HepG2 (cell line): Measurements from ENCODE around the gene GMEB2. TPM values are rescaled to one million over a fixed set of nuclear protein-coding genes. Genes with fewer than 3 reads are reported as not detected.

Experiments
- ATRX ChIP-seq: sonication (generic); formaldehyde crosslinking; IDR thresholded peaks from 2 replicates; pipeline ENCODE4 v1.4.0; 2020; ENCODE audit warnings: missing genetic modification reagents, borderline replicate concordance
- CEBPB ChIP-seq: IDR thresholded peaks from 2 replicates; pipeline ENCODE4 v1.6.1; 2011; ENCODE audit warnings: low read depth, low read length, improper control_type of control experiment, borderline replicate concordance
- FOXP1 ChIP-seq, 2 experiments: fragments of 450-650 bp in 1 of 2; IDR thresholded peaks; 2 replicates each; pipeline ENCODE4 v1.6.1; 2017 to 2018; ENCODE audit warnings: antibody characterized with exemption in 1 of 2
- HOXD1 ChIP-seq: sonication (generic); formaldehyde crosslinking; IDR thresholded peaks from 2 replicates; pipeline ENCODE4 v1.5.0; 2020; ENCODE audit warnings: missing genetic modification reagents
- MXI1 ChIP-seq: IDR thresholded peaks from 3 replicates; pipeline ENCODE4 v1.6.1; 2012; ENCODE audit warnings: low read depth, low read length, inconsistent platforms, borderline replicate concordance
- PHB2 ChIP-seq: fragments of 450-650 bp; IDR thresholded peaks from 2 replicates; pipeline ENCODE4 v1.6.1; 2018; ENCODE audit not compliant: partially characterized antibody
- POLR2AphosphoS5 ChIP-seq: IDR thresholded peaks from 2 replicates; pipeline ENCODE4 v1.6.1; 2012; ENCODE audit warnings: low read depth, low read length
- REL ChIP-seq: sonication (generic); formaldehyde crosslinking; conservative IDR thresholded peaks from 2 replicates; pipeline ENCODE4 v1.8.0; 2022; ENCODE audit warnings: mild to moderate bottlenecking, missing genetic modification reagents, moderate library complexity
- SSRP1 ChIP-seq: IDR thresholded peaks from 2 replicates; pipeline ENCODE4 v1.6.1; 2016; ENCODE audit warnings: control low read depth
- ZBTB8A ChIP-seq: sonication (generic); formaldehyde crosslinking; IDR thresholded peaks from 2 replicates; pipeline ENCODE4 v1.4.0; 2020; ENCODE audit warnings: mild to moderate bottlenecking, low read depth, missing genetic modification reagents, borderline replicate concordance
- ZNF354B ChIP-seq: sonication (generic); formaldehyde crosslinking; IDR thresholded peaks from 2 replicates; pipeline ENCODE4 v1.8.0; 2022; ENCODE audit warnings: mild to moderate bottlenecking, missing genetic modification reagents
- ZNF383 ChIP-seq: sonication (generic); formaldehyde crosslinking; IDR thresholded peaks from 2 replicates; pipeline ENCODE4 v1.4.0; 2020; ENCODE audit warnings: missing genetic modification reagents, mild to moderate bottlenecking, borderline replicate concordance
- ZNF430 ChIP-seq: sonication (generic); formaldehyde crosslinking; IDR thresholded peaks from 2 replicates; pipeline ENCODE4 v1.9.0; 2021; ENCODE audit warnings: mild to moderate bottlenecking, missing genetic modification reagents
- ZNF451 ChIP-seq: sonication (generic); formaldehyde crosslinking; IDR thresholded peaks from 2 replicates; pipeline ENCODE4 v1.5.0; 2020; ENCODE audit warnings: mild to moderate bottlenecking, missing genetic modification reagents
- ZNF510 ChIP-seq: sonication (generic); formaldehyde crosslinking; IDR thresholded peaks from 2 replicates; pipeline ENCODE4 v1.4.0; 2020; ENCODE audit warnings: low read depth, mild to moderate bottlenecking, missing genetic modification reagents
- ZNF605 ChIP-seq: sonication (generic); formaldehyde crosslinking; IDR thresholded peaks from 2 replicates; pipeline ENCODE4 v1.8.0; 2022; ENCODE audit warnings: mild to moderate bottlenecking, missing genetic modification reagents
- ZNF619 ChIP-seq: sonication (generic); formaldehyde crosslinking; IDR thresholded peaks from 2 replicates; pipeline ENCODE4 v1.4.0; 2020; ENCODE audit warnings: mild to moderate bottlenecking, missing genetic modification reagents
- ZNF639 ChIP-seq: conservative IDR thresholded peaks from 2 replicates; pipeline ENCODE4 v1.6.1; 2018; ENCODE audit warnings: missing genetic modification reagents
- ZNF740 ChIP-seq: sonication (generic); formaldehyde crosslinking; IDR thresholded peaks from 2 replicates; pipeline ENCODE4 v1.4.0; 2020; ENCODE audit warnings: missing genetic modification reagents
- ZNF768 ChIP-seq: sonication (generic); formaldehyde crosslinking; IDR thresholded peaks from 2 replicates; pipeline ENCODE4 v1.4.0; 2020; ENCODE audit warnings: missing genetic modification reagents
- ZSCAN29 ChIP-seq: sonication (generic); formaldehyde crosslinking; conservative IDR thresholded peaks from 2 replicates; pipeline ENCODE4 v1.4.0; 2020; ENCODE audit warnings: mild to moderate bottlenecking, missing genetic modification reagents
- polyA plus RNA-seq, 8 experiments: library from polyadenylated mRNA; depleted of rRNA in 3 of 8; stranded (reverse) in 7 of 8; unstranded in 1 of 8; fragments of >200 nt; fragmentation: Illumina TruSeq in 4 of 8; extraction: Trizol in 4 of 8; gene quantifications; 2 replicates each; pipeline versions ENCODE4 v1.2.1 to v1.2.3, GENCODE V29; 2011 to 2016; ENCODE audit warnings: low read depth in 4 of 8, missing spikeins in 1 of 8, mixed read lengths in 1 of 8; ENCODE audit not compliant: insufficient read depth in 1 of 8
- total RNA-seq, 5 experiments: library from RNA; depleted of rRNA; stranded (reverse); fragments of >200 nt; fragmentation: Illumina TruSeq; extraction: Trizol; gene quantifications; 2 replicates each; pipeline ENCODE4 v1.2.3, GENCODE V29; 2016; ENCODE audit warnings: low read depth in 1 of 5
- TF ChIP-seq, protein P1 (sequence below): sonication (generic); formaldehyde crosslinking; IDR thresholded peaks from 2 replicates; pipeline ENCODE4 v1.4.0; 2020; ENCODE audit warnings: missing genetic modification reagents

Gene GMEB2
- total and polyA plus RNA-seq, 2 of the 13 experiments (the other 11 are each of a cell fraction or from before 2014, with no cell fraction given) = 10.6 to 12.4 TPM

GRCh38 chr20:63538204-63539091, 88.5 kb downstream of the GMEB2 start (continued):
- TF ChIP-seq REL = no peak
- no peak for TF ChIP-seq CEBPB
- TF ChIP-seq ZNF605 (CRISPR knock-in tag) = no peak
- TF ChIP-seq ZNF639 (CRISPR knock-in tag) = peak; percentile 9; the same call in 1 of the 2 replicates
- TF ChIP-seq SSRP1 = no peak
- TF ChIP-seq, protein P1, sequence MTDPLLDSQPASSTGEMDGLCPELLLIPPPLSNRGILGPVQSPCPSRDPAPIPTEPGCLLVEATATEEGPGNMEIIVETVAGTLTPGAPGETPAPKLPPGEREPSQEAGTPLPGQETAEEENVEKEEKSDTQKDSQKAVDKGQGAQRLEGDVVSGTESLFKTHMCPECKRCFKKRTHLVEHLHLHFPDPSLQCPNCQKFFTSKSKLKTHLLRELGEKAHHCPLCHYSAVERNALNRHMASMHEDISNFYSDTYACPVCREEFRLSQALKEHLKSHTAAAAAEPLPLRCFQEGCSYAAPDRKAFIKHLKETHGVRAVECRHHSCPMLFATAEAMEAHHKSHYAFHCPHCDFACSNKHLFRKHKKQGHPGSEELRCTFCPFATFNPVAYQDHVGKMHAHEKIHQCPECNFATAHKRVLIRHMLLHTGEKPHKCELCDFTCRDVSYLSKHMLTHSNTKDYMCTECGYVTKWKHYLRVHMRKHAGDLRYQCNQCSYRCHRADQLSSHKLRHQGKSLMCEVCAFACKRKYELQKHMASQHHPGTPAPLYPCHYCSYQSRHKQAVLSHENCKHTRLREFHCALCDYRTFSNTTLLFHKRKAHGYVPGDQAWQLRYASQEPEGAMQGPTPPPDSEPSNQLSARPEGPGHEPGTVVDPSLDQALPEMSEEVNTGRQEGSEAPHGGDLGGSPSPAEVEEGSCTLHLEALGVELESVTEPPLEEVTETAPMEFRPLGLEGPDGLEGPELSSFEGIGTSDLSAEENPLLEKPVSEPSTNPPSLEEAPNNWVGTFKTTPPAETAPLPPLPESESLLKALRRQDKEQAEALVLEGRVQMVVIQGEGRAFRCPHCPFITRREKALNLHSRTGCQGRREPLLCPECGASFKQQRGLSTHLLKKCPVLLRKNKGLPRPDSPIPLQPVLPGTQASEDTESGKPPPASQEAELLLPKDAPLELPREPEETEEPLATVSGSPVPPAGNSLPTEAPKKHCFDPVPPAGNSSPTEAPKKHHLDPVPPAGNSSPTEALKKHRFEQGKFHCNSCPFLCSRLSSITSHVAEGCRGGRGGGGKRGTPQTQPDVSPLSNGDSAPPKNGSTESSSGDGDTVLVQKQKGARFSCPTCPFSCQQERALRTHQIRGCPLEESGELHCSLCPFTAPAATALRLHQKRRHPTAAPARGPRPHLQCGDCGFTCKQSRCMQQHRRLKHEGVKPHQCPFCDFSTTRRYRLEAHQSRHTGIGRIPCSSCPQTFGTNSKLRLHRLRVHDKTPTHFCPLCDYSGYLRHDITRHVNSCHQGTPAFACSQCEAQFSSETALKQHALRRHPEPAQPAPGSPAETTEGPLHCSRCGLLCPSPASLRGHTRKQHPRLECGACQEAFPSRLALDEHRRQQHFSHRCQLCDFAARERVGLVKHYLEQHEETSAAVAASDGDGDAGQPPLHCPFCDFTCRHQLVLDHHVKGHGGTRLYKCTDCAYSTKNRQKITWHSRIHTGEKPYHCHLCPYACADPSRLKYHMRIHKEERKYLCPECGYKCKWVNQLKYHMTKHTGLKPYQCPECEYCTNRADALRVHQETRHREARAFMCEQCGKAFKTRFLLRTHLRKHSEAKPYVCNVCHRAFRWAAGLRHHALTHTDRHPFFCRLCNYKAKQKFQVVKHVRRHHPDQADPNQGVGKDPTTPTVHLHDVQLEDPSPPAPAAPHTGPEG (CRISPR knock-in tag) = no peak
- TF ChIP-seq MXI1 = no peak
- no peak for TF ChIP-seq ZNF383 (CRISPR knock-in tag)
- TF ChIP-seq ATRX (CRISPR knock-in tag) = no peak
- TF ChIP-seq ZNF510 (CRISPR knock-in tag) = no peak
- TF ChIP-seq HOXD1 (CRISPR knock-in tag) = 0 out of 2 replicates have a peak, but pooled peaks have one; percentile 2
- no peak for TF ChIP-seq POLR2AphosphoS5
- TF ChIP-seq ZNF740 (CRISPR knock-in tag) = no peak
- 0 out of 2 replicates have a peak, but pooled peaks have one; percentile 8 for TF ChIP-seq ZSCAN29 (CRISPR knock-in tag)
- TF ChIP-seq ZNF619 (CRISPR knock-in tag) = no peak
- 0 out of 2 replicates have a peak, but pooled peaks have one; percentile 8 for TF ChIP-seq ZNF451
- TF ChIP-seq FOXP1 (IDR thresholded peaks at IDR 0.05) = no peak
- peak; percentile 4; the same call in 1 of the 2 replicates for TF ChIP-seq FOXP1 (CRISPR knock-in tag; IDR thresholded peaks at IDR 0.05)
- TF ChIP-seq ZNF430 (CRISPR knock-in tag) = no peak
- TF ChIP-seq ZNF768 (CRISPR knock-in tag) = peak; percentile 11; the same call in 1 of the 2 replicates
- TF ChIP-seq ZNF354B (CRISPR knock-in tag) = no peak
- no peak for TF ChIP-seq PHB2
- TF ChIP-seq ZBTB8A (CRISPR knock-in tag) = no peak
